IPS DF 19.7 (cell line): ENCODE results near the gene PPP2R2B.

Experiments
- DNase-seq: peaks from one replicate; pipeline ENCODE4 v3.0.0-alpha.2; 2013; ENCODE audit warnings: low read depth, low spot score

The PPP2R2B gene

GRCh38 chr5:146703899-146704298, 174.7 kb downstream of the PPP2R2B start:
- DNase-seq, result no peak

GRCh38 chr5:146703499-146703898, 175.1 kb downstream of the PPP2R2B start:
- DNase-seq, result no peak

- no peak for DNase-seq
Measured at GRCh38 chr5:146699664-146700418, 178.7 kb downstream of the PPP2R2B start.

GRCh38 chr5:146699138-146699537, 179.4 kb downstream of the PPP2R2B start:
- no peak for DNase-seq

GRCh38 chr5:146698651-146699050, 179.9 kb downstream of the PPP2R2B start:
- DNase-seq, result no peak

GRCh38 chr5:146697211-146697610, 181.3 kb downstream of the PPP2R2B start:
- no peak for DNase-seq

GRCh38 chr5:146695646-146696045, 182.9 kb downstream of the PPP2R2B start:
- DNase-seq, result no peak

- DNase-seq, result no peak
Measured at GRCh38 chr5:146690880-146691355, 187.6 kb downstream of the PPP2R2B start.

GRCh38 chr5:146687630-146688029, 190.9 kb downstream of the PPP2R2B start:
- DNase-seq, result no peak

- no peak for DNase-seq
Measured at GRCh38 chr5:146683861-146684260, 194.7 kb downstream of the PPP2R2B start.

- DNase-seq, result no peak
Measured at GRCh38 chr5:146682899-146683532, 195.5 kb downstream of the PPP2R2B start.

- DNase-seq, result no peak
Measured at GRCh38 chr5:146681585-146682105, 196.9 kb downstream of the PPP2R2B start.

- no peak for DNase-seq
Measured at GRCh38 chr5:146680846-146681584, 197.5 kb downstream of the PPP2R2B start.

- no peak for DNase-seq
Measured at GRCh38 chr5:146675636-146676035, 202.9 kb downstream of the PPP2R2B start.

GRCh38 chr5:146672866-146673265, 205.7 kb downstream of the PPP2R2B start:
- DNase-seq, result no peak

GRCh38 chr5:146671561-146672295, 206.8 kb downstream of the PPP2R2B start:
- DNase-seq, result no peak

- DNase-seq, result no peak
Measured at GRCh38 chr5:146669656-146670055, 208.9 kb downstream of the PPP2R2B start.

GRCh38 chr5:146667633-146668272, 210.8 kb downstream of the PPP2R2B start:
- DNase-seq, result no peak

GRCh38 chr5:146662229-146662628, 216.3 kb downstream of the PPP2R2B start:
- no peak for DNase-seq

GRCh38 chr5:146660376-146660960, 218.1 kb downstream of the PPP2R2B start:
- DNase-seq, result no peak

GRCh38 chr5:146659961-146660360, 218.6 kb downstream of the PPP2R2B start:
- DNase-seq, result no peak
